ENCODE measurements around the gene STAC2.

DNA sequence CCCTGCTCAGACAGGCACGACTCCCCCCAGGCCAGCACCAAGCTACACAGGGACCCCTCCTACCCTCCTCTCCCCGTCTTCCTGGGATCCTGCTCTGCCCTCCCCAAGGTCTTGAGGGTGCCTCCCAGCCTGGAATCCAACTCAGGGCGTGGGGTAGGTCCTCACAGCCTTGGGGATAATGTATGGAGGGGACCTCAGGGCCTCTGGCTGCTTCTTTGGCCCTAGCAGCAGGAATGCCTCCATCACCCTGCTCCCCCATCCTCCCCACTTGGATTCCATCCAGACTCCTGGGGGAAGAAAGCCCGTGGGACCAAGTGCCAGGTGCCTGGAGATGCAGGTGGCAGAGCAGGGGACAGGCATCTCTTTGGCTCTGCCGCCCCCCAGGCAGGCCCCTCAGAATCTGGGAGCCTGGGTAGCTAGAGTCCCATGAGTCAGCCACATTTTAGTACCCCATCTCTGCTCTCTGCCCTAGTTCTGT lies 10.7 kb upstream of the STAC2 start:
- TF ChIP-seq BHLHE40 (IDR thresholded peaks at IDR 0.05; ENCODE audit: low read depth, low read length) (no peak), RAD21 (conservative IDR thresholded peaks at IDR 0.05 in 1 of 2, IDR thresholded peaks at IDR 0.05 in 1 of 2) (no peak), ZSCAN20 (CRISPR knock-in tag; IDR thresholded peaks at IDR 0.05) (no peak), FOSL2 (IDR thresholded peaks at IDR 0.05) (no peak), FOSL2 (CRISPR knock-in tag; IDR thresholded peaks at IDR 0.05) (no peak), SREBF2 (IDR thresholded peaks at IDR 0.05) (no peak), POLR2A (IDR thresholded peaks at IDR 0.05; ENCODE audit: low read length) (no peak)
- TF ChIP-seq, protein P1, sequence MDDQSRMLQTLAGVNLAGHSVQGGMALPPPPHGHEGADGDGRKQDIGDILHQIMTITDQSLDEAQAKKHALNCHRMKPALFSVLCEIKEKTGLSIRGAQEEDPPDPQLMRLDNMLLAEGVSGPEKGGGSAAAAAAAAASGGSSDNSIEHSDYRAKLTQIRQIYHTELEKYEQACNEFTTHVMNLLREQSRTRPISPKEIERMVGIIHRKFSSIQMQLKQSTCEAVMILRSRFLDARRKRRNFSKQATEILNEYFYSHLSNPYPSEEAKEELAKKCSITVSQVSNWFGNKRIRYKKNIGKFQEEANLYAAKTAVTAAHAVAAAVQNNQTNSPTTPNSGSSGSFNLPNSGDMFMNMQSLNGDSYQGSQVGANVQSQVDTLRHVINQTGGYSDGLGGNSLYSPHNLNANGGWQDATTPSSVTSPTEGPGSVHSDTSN (IDR thresholded peaks at IDR 0.05): no peak
- TF ChIP-seq, protein P2, sequence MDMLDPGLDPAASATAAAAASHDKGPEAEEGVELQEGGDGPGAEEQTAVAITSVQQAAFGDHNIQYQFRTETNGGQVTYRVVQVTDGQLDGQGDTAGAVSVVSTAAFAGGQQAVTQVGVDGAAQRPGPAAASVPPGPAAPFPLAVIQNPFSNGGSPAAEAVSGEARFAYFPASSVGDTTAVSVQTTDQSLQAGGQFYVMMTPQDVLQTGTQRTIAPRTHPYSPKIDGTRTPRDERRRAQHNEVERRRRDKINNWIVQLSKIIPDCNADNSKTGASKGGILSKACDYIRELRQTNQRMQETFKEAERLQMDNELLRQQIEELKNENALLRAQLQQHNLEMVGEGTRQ (IDR thresholded peaks at IDR 0.05): no peak
- TF ChIP-seq, protein P3, sequence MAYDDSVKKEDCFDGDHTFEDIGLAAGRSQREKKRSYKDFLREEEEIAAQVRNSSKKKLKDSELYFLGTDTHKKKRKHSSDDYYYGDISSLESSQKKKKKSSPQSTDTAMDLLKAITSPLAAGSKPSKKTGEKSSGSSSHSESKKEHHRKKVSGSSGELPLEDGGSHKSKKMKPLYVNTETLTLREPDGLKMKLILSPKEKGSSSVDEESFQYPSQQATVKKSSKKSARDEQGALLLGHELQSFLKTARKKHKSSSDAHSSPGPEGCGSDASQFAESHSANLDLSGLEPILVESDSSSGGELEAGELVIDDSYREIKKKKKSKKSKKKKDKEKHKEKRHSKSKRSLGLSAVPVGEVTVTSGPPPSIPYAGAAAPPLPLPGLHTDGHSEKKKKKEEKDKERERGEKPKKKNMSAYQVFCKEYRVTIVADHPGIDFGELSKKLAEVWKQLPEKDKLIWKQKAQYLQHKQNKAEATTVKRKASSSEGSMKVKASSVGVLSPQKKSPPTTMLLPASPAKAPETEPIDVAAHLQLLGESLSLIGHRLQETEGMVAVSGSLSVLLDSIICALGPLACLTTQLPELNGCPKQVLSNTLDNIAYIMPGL (CRISPR knock-in tag; IDR thresholded peaks at IDR 0.05; ENCODE audit: borderline replicate concordance): no peak
- TF ChIP-seq, protein P4, sequence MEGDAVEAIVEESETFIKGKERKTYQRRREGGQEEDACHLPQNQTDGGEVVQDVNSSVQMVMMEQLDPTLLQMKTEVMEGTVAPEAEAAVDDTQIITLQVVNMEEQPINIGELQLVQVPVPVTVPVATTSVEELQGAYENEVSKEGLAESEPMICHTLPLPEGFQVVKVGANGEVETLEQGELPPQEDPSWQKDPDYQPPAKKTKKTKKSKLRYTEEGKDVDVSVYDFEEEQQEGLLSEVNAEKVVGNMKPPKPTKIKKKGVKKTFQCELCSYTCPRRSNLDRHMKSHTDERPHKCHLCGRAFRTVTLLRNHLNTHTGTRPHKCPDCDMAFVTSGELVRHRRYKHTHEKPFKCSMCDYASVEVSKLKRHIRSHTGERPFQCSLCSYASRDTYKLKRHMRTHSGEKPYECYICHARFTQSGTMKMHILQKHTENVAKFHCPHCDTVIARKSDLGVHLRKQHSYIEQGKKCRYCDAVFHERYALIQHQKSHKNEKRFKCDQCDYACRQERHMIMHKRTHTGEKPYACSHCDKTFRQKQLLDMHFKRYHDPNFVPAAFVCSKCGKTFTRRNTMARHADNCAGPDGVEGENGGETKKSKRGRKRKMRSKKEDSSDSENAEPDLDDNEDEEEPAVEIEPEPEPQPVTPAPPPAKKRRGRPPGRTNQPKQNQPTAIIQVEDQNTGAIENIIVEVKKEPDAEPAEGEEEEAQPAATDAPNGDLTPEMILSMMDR (IDR thresholded peaks at IDR 0.05): no peak

Measured in A549 (cell line).